K562 (cell line): ENCODE measurements around the gene RARRES2. TPM values are rescaled to one million over a fixed set of nuclear protein-coding genes. Genes with fewer than 3 reads are reported as not detected.

Experiments
- CEBPB ChIP-seq: fragments of 450-650 bp; IDR thresholded peaks from 2 replicates; pipeline ENCODE4 v1.6.1; 2016; ENCODE audit warnings: missing genetic modification characterization, missing compliant biosample characterization
- EHMT2 ChIP-seq: fragments of 450-650 bp; IDR thresholded peaks from 2 replicates; pipeline ENCODE4 v1.6.1; 2018; ENCODE audit warnings: antibody characterized with exemption
- FOXK2 ChIP-seq, 2 experiments: fragments of 450-650 bp; IDR thresholded peaks in 1 of 2; conservative IDR thresholded peaks in 1 of 2; 2 replicates each; pipeline ENCODE4 v1.6.1; 2016; ENCODE audit warnings: low read depth in 2 of 2, mild to moderate bottlenecking in 1 of 2
- GATAD2A ChIP-seq: fragments of 450-650 bp; IDR thresholded peaks from 2 replicates; pipeline ENCODE4 v1.6.1; 2017
- IRF9 ChIP-seq: fragments of 450-650 bp; IDR thresholded peaks from 2 replicates; pipeline ENCODE4 v1.6.1; 2016; ENCODE audit warnings: missing biosample characterization, missing genetic modification characterization
- KDM4B ChIP-seq, 2 experiments: fragments of 450-650 bp in 1 of 2; sonication (generic) in 1 of 2; IDR thresholded peaks; 2 replicates each; pipeline ENCODE4 v1.6.1; 2016 to 2017; ENCODE audit warnings: borderline replicate concordance in 2 of 2, antibody characterized with exemption in 1 of 2, low read depth in 1 of 2, mild to moderate bottlenecking in 1 of 2
- LARP7 ChIP-seq: fragments of 450-650 bp; IDR thresholded peaks from 2 replicates; pipeline ENCODE4 v1.6.1; 2016
- MECOM ChIP-seq: fragments of 250-450 bp; sonication (Bioruptor Pico); IDR thresholded peaks from 2 replicates; pipeline ENCODE4 v1.8.0; 2022; ENCODE audit warnings: inconsistent platforms
- MTA1 ChIP-seq: fragments of 450-650 bp; IDR thresholded peaks from 2 replicates; pipeline ENCODE4 v1.6.1; 2017; ENCODE audit warnings: borderline replicate concordance
- NCOA4 ChIP-seq: fragments of 450-650 bp; IDR thresholded peaks from 2 replicates; pipeline ENCODE4 v1.6.1; 2018; ENCODE audit warnings: mild to moderate bottlenecking; ENCODE audit not compliant: partially characterized antibody
- NFATC3 ChIP-seq: fragments of 450-650 bp; IDR thresholded peaks from 2 replicates; pipeline ENCODE4 v1.6.1; 2017; ENCODE audit warnings: mild to moderate bottlenecking
- NR2C1 ChIP-seq, 2 experiments: fragments of 450-650 bp; IDR thresholded peaks; 2 replicates each; pipeline ENCODE4 v1.6.1; 2017; ENCODE audit warnings: mild to moderate bottlenecking in 2 of 2, antibody characterized with exemption in 1 of 2, inconsistent platforms in 1 of 2, missing compliant biosample characterization in 1 of 2, missing genetic modification characterization in 1 of 2
- POLR2AphosphoS2 ChIP-seq: IDR thresholded peaks from 2 replicates; pipeline ENCODE4 v1.6.1; 2012; ENCODE audit warnings: low read length, improper control_type of control experiment
- PTRF ChIP-seq: fragments of 450-650 bp; IDR thresholded peaks from 2 replicates; pipeline ENCODE4 v1.6.1; 2016; ENCODE audit warnings: mild to moderate bottlenecking, missing genetic modification characterization, missing compliant biosample characterization
- RNF219 ChIP-seq: fragments of 250-450 bp; sonication (Bioruptor Pico); IDR thresholded peaks from 2 replicates; pipeline ENCODE4 v1.5.0; 2022; ENCODE audit warnings: mild to moderate bottlenecking
- TCFL5 ChIP-seq: fragments of 250-450 bp; sonication (Bioruptor Pico); conservative IDR thresholded peaks from 2 replicates; pipeline ENCODE4 v1.6.1; 2021; ENCODE audit warnings: mild to moderate bottlenecking, moderate library complexity, matching md5 sums
- ZNF197 ChIP-seq: fragments of 200-800 bp; sonication (Bioruptor generic); IDR thresholded peaks from 2 replicates; pipeline ENCODE4 v1.6.1; 2016; ENCODE audit warnings: low read depth, missing genetic modification characterization, missing compliant biosample characterization
- ZNF239 ChIP-seq: fragments of 250-450 bp; sonication (Bioruptor Pico); IDR thresholded peaks from 2 replicates; pipeline ENCODE4 v1.4.0; 2020; ENCODE audit warnings: mild to moderate bottlenecking
- ZNF584 ChIP-seq: fragments of 200-800 bp; sonication (Bioruptor generic); IDR thresholded peaks from 2 replicates; pipeline ENCODE4 v1.6.1; 2016; ENCODE audit warnings: low read depth, mild to moderate bottlenecking, missing genetic modification characterization, missing compliant biosample characterization
- ZSCAN29 ChIP-seq: fragments of 450-650 bp; IDR thresholded peaks from 2 replicates; pipeline ENCODE4 v1.6.1; 2017
- polyA plus RNA-seq, 8 experiments: library from polyadenylated mRNA; depleted of rRNA in 4 of 8; stranded (reverse) in 5 of 8; unstranded in 3 of 8; fragments of >200 nt; fragmentation: Nextera tagmentation in 2 of 8; fragmentation: Illumina TruSeq in 1 of 8; extraction: Ambion mirVana in 2 of 8; extraction: Trizol in 1 of 8; gene quantifications; 2 replicates each; pipeline versions ENCODE4 v1.2.1 to v1.2.3, GENCODE V29; 2011 to 2014; ENCODE audit warnings: inconsistent platforms in 1 of 8, missing spikeins in 1 of 8
- total RNA-seq, 7 experiments: library from RNA; depleted of rRNA in 6 of 7; stranded (reverse); fragments of >200 nt in 6 of 7; fragmentation: Illumina TruSeq in 2 of 7; extraction: Trizol in 2 of 7; gene quantifications; 2 replicates each; pipeline versions ENCODE4 v1.2.1 to v1.2.3, GENCODE V29; 2011 to 2021; ENCODE audit warnings: low replicate concordance in 1 of 7
- TF ChIP-seq, protein P1 (sequence below): fragments of 250-450 bp; sonication (Bioruptor Pico); IDR thresholded peaks from 2 replicates; pipeline ENCODE4 v1.4.0; 2020; ENCODE audit warnings: mild to moderate bottlenecking, moderate library complexity

RARRES2 gene
- total and polyA plus RNA-seq, 9 of the 15 experiments (the other 6 are each of a cell fraction or from before 2014, with no cell fraction given): 0.11 to 1.7 (median 0.23) TPM; not detected in 6

GRCh38 chr7:150322114-150322832 lies 19.2 kb downstream of the RARRES2 start (continued):
- TF ChIP-seq IRF9 (tag) (peak; percentile 83; the same call in 1 of the 2 replicates), NR2C1 (IDR thresholded peaks at IDR 0.05) (no peak), NR2C1 (tag; IDR thresholded peaks at IDR 0.05) (peak; percentile 89), NCOA4 (peak; percentile 5), NFATC3 (peak; percentile 66; the same call in 1 of the 2 replicates), RNF219 (peak; percentile 85; the same call in 1 of the 2 replicates), GATAD2A (peak; percentile 76; the same call in 1 of the 2 replicates), MTA1 (no peak), ZNF584 (CRISPR knock-in tag) (peak; percentile 17; the same call in 1 of the 2 replicates), POLR2AphosphoS2 (peak; percentile 42; the same call in 1 of the 2 replicates), FOXK2 (conservative IDR thresholded peaks at IDR 0.05 in 1 of 2, IDR thresholded peaks at IDR 0.05 in 1 of 2; ENCODE audit: low read depth in 2 of 2) (peak; percentile 68 to 74; a peak in 3 of 4 replicates), ZSCAN29 (no peak), PTRF (tag) (peak; percentile 95), ZNF197 (CRISPR knock-in tag) (no peak), ZNF239 (CRISPR knock-in tag) (peak; percentile 75), MECOM (CRISPR knock-in tag) (peak; percentile 91), KDM4B (IDR thresholded peaks at IDR 0.05; ENCODE audit: borderline replicate concordance in 2 of 2, low read depth in 1 of 2) (no peak), CEBPB (tag) (0 out of 2 replicates have a peak, but pooled peaks have one; percentile 18), LARP7 (no peak), TCFL5 (0 out of 2 replicates have a peak, but pooled peaks have one; percentile 49), EHMT2 (peak; percentile 52)
- TF ChIP-seq, protein P1, sequence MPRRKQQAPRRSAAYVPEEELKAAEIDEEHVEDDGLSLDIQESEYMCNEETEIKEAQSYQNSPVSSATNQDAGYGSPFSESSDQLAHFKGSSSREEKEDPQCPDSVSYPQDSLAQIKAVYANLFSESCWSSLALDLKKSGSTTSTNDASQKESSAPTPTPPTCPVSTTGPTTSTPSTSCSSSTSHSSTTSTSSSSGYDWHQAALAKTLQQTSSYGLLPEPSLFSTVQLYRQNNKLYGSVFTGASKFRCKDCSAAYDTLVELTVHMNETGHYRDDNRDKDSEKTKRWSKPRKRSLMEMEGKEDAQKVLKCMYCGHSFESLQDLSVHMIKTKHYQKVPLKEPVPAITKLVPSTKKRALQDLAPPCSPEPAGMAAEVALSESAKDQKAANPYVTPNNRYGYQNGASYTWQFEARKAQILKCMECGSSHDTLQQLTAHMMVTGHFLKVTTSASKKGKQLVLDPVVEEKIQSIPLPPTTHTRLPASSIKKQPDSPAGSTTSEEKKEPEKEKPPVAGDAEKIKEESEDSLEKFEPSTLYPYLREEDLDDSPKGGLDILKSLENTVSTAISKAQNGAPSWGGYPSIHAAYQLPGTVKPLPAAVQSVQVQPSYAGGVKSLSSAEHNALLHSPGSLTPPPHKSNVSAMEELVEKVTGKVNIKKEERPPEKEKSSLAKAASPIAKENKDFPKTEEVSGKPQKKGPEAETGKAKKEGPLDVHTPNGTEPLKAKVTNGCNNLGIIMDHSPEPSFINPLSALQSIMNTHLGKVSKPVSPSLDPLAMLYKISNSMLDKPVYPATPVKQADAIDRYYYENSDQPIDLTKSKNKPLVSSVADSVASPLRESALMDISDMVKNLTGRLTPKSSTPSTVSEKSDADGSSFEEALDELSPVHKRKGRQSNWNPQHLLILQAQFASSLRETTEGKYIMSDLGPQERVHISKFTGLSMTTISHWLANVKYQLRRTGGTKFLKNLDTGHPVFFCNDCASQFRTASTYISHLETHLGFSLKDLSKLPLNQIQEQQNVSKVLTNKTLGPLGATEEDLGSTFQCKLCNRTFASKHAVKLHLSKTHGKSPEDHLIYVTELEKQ (CRISPR knock-in tag): peak; percentile 83
